Activated CD4-positive, CD25-positive, alpha-beta regulatory T cell treated with anti-CD3 and anti-CD28 coated beads, Interleukin-2, amount 50 U/mL, for 16 hours (primary cell): ENCODE data around the gene ARHGAP20.

Source experiments
- DNase-seq: peaks from one replicate; pipeline ENCODE4 v3.0.0-alpha.2; 2020; ENCODE audit warnings: low read depth, low spot score

Gene ARHGAP20

DNA sequence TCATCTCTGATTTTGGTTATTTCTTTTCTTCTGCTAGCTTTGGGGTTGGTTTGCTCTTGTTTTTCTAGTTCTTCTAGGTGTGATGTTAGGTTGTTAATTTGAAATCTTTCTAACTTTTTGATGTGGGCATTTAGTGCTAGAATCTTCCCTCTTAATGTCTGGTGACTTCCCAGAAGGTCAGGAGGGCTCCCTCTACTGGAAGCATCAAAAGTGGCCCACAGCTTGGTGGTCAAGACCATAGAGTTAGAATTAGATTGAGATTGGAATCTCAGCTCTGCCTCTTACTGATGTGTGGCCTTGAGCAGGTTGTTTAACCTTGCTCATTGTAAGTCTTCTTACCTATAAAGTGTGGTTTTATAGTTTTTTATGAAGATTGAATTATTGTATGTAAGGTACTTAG lies 183.2 kb downstream of the ARHGAP20 start:
- DNase-seq: no peak

DNA sequence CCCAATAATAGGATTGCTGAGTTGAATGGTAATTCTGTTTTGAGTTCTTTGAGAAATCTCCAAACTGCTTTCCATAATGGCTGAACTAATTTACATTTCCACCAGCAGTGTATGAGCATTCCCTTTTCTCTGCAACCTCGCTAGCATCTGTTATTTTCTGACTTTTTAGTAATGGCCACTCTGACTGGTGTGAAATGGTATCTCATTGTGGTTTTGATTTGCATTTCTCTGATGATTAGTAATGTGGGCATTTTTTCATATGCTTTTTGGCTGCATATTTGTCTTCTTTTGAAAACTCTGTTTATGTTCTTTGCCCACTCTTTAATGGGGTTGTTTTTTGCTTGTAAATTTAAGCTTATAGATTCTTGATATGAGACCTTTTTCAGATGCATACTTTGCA lies 185.1 kb downstream of the ARHGAP20 start:
- no peak for DNase-seq
